Astrocyte (in vitro differentiated cells and primary cell): ENCODE data around the gene COMMD4. TPM values are rescaled to one million over a fixed set of nuclear protein-coding genes. Genes with fewer than 3 reads are reported as not detected.
"Not testable (repeated sequence)": the region's sequence is repeated elsewhere in the genome, so short reads cannot be mapped to it uniquely, and the experiment has no call there.

Experiments
- DNase-seq: peaks from one replicate; pipeline ENCODE4 v3.0.0-alpha.2; 2010; ENCODE audit warnings: low read depth
- FAIRE-seq: peaks from 2 replicates; lab custom pipeline; 2011; peaks lifted over from hg19 to GRCh38; lab: Jason Lieb, UNC
- H2AFZ ChIP-seq: 2 replicates; pipeline ENCODE4 v1.6.0; 2012; ENCODE audit warnings: low read depth, low read length, inconsistent platforms
- H3K27ac ChIP-seq: 2 replicates; pipeline ENCODE4 v1.5.1; 2011; ENCODE audit warnings: low read depth, low read length, inconsistent platforms
- H3K27me3 ChIP-seq: 2 replicates; pipeline ENCODE4 v1.6.0; 2011; ENCODE audit warnings: low read length, inconsistent platforms; ENCODE audit not compliant: insufficient read depth
- H3K36me3 ChIP-seq: 2 replicates; pipeline ENCODE4 v1.5.1; 2011; ENCODE audit warnings: low read length, inconsistent platforms; ENCODE audit not compliant: insufficient read depth
- H3K4me1 ChIP-seq: 2 replicates; pipeline ENCODE4 v1.5.1; 2011; ENCODE audit warnings: low read length, inconsistent platforms; ENCODE audit not compliant: insufficient read depth
- H3K4me2 ChIP-seq: 2 replicates; pipeline ENCODE4 v1.6.0; 2012; ENCODE audit warnings: low read length, inconsistent platforms
- H3K4me3 ChIP-seq: 2 replicates; pipeline ENCODE4 v1.5.1; 2011; ENCODE audit warnings: low read depth, mild to moderate bottlenecking, low read length, inconsistent platforms; ENCODE audit not compliant: insufficient read depth
- H3K79me2 ChIP-seq: 2 replicates; pipeline ENCODE4 v1.6.0; 2012; ENCODE audit warnings: mild to moderate bottlenecking, low read length, inconsistent platforms; ENCODE audit not compliant: insufficient read depth
- H3K9ac ChIP-seq: 2 replicates; pipeline ENCODE4 v1.6.0; 2012; ENCODE audit warnings: mild to moderate bottlenecking, low read length, inconsistent platforms
- H3K9me3 ChIP-seq: 2 replicates; pipeline ENCODE4 v1.5.1; 2012; ENCODE audit warnings: low read depth, mild to moderate bottlenecking, low read length, inconsistent platforms; ENCODE audit not compliant: insufficient read depth
- H4K20me1 ChIP-seq: 2 replicates; pipeline ENCODE4 v1.6.0; 2012; ENCODE audit warnings: low read length, inconsistent platforms; ENCODE audit not compliant: insufficient read depth
- H3K27ac Mint-ChIP-seq: one replicate; pipeline ENCODE4 v1.8.0; 2021; ENCODE audit warnings: mild to moderate bottlenecking, mixed read lengths; ENCODE audit not compliant: unreplicated experiment
- H3K27me3 Mint-ChIP-seq: one replicate; pipeline ENCODE4 v1.8.0; 2021; ENCODE audit warnings: low read depth, mixed read lengths; ENCODE audit not compliant: unreplicated experiment
- H3K36me3 Mint-ChIP-seq: one replicate; pipeline ENCODE4 v1.8.0; 2021; ENCODE audit warnings: low read depth, mixed read lengths; ENCODE audit not compliant: unreplicated experiment
- H3K4me1 Mint-ChIP-seq: one replicate; pipeline ENCODE4 v1.8.0; 2021; ENCODE audit warnings: low read depth, mixed read lengths; ENCODE audit not compliant: unreplicated experiment
- H3K4me3 Mint-ChIP-seq: one replicate; pipeline ENCODE4 v1.8.0; 2021; ENCODE audit warnings: mild to moderate bottlenecking, moderate library complexity, mixed read lengths; ENCODE audit not compliant: unreplicated experiment
- H3K9me3 Mint-ChIP-seq: one replicate; pipeline ENCODE4 v1.8.0; 2021; ENCODE audit warnings: mild to moderate bottlenecking, mixed read lengths; ENCODE audit not compliant: unreplicated experiment
- EZH2 ChIP-seq: IDR thresholded peaks from 2 replicates; pipeline ENCODE4 v1.6.1; 2012; ENCODE audit warnings: mild to moderate bottlenecking, low read length, inconsistent platforms; ENCODE audit not compliant: insufficient read depth
- total RNA-seq: library from RNA; stranded (reverse); gene quantifications from 2 replicates; pipeline ENCODE4 v1.2.1, GENCODE V29; 2021
- TF ChIP-seq, protein P1 (sequence below): IDR thresholded peaks from 2 replicates; pipeline ENCODE4 v1.5.1; 2011; ENCODE audit warnings: low read depth, mild to moderate bottlenecking, inconsistent platforms, low read length, moderate library complexity; ENCODE audit not compliant: insufficient read depth

Gene COMMD4
- total RNA-seq, 1 donor from 2014 or later, result 61.0 TPM

DNA sequence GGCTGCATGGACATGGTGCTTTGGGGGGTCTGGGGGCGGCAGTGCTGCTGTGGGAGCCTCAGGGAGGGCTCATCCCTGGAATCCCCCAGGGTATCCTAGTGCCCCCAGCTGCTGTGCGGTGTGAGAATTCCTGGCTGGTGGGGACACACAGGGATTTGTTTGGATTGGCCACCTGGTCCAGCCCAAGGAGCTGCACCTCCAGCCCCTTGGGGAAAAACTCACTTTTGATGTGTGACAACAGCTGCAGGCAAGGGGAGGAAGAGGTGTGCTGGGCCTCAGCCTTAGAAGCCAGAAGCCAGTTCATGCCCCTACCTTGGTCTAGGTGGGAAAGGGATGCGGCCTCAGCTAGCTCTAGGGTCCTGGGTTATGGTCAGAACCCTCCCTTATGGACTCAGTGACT lies 8.4 kb upstream of the COMMD4 start:
- no peaks in the 10 kb centered on the region for H3K36me3 Mint-ChIP-seq
- FAIRE-seq, result no peak
- Histone ChIP-seq H3K9ac (no peak overlapping the region), H3K9me3 (no peaks in the 10 kb centered on the region), H3K4me3 (no peak overlapping the region), H3K36me3 (no peaks in the 10 kb centered on the region), H3K79me2 (no peaks in the 10 kb centered on the region), H2AFZ (no peak overlapping the region), H3K4me1 (no peaks in the 10 kb centered on the region), H4K20me1 (no peaks in the 10 kb centered on the region), H3K4me2 (no peak overlapping the region), H3K27ac (no peak overlapping the region), H3K27me3 (no peaks in the 10 kb centered on the region)
- TF ChIP-seq EZH2, result no peak
- TF ChIP-seq, protein P1, sequence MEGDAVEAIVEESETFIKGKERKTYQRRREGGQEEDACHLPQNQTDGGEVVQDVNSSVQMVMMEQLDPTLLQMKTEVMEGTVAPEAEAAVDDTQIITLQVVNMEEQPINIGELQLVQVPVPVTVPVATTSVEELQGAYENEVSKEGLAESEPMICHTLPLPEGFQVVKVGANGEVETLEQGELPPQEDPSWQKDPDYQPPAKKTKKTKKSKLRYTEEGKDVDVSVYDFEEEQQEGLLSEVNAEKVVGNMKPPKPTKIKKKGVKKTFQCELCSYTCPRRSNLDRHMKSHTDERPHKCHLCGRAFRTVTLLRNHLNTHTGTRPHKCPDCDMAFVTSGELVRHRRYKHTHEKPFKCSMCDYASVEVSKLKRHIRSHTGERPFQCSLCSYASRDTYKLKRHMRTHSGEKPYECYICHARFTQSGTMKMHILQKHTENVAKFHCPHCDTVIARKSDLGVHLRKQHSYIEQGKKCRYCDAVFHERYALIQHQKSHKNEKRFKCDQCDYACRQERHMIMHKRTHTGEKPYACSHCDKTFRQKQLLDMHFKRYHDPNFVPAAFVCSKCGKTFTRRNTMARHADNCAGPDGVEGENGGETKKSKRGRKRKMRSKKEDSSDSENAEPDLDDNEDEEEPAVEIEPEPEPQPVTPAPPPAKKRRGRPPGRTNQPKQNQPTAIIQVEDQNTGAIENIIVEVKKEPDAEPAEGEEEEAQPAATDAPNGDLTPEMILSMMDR, result no peak
- H3K9me3 Mint-ChIP-seq, result no peaks in the 10 kb centered on the region
- H3K27ac Mint-ChIP-seq, result no peak overlapping the region
- H3K4me1 Mint-ChIP-seq, result no peaks in the 10 kb centered on the region
- DNase-seq, result no peak
- H3K27me3 Mint-ChIP-seq, result peaks cover 24% of the 10 kb centered on the region
- H3K4me3 Mint-ChIP-seq, result no peak overlapping the region

DNA sequence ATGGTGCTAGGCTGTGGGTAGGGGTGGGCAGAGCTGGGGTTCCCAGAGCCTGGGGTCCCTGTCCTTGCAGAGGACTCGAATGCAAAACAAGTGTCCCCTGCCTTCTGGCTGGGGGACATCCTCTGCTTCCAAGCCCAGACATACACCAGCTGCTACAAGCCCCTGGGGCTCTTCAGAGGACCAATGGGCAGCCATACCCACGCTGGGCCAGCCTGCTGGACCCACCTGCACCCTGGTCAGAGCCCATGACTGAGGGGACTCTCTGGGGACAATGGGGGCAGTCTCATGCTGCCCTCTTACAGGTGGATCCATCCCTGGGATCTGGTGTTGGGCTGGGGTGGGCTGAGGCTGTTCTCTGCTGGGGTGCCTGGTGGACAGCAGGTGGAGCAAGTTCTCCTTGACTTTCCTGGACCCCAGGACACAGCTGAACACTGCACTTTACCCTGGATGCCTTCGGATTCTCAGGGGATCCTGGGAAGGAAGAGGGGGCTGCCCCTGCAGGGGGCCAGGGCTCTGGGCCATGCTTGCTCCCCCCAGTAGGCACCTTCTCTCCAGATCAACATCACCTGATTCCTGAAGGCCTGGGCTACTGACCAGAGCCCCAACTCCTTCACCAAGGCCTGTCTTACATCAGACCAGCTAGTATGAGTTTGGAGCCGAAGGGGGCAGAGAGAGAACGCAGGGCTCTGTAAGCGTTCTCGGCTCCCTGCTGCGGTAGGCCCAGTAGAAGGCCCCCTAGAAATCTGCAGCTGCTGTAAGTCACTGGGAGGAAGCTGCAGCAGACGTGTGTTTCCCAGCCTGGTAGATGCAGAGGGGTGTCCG lies 7.2 kb upstream of the COMMD4 start:
- Histone ChIP-seq H3K79me2 (no peaks in the 10 kb centered on the region), H3K4me3 (no peak overlapping the region), H3K9ac (no peak overlapping the region), H3K27me3 (no peaks in the 10 kb centered on the region), H3K36me3 (no peaks in the 10 kb centered on the region), H3K4me2 (no peak overlapping the region), H3K9me3 (no peaks in the 10 kb centered on the region), H3K4me1 (no peaks in the 10 kb centered on the region), H3K27ac (no peak overlapping the region), H2AFZ (no peak overlapping the region), H4K20me1 (no peaks in the 10 kb centered on the region)
- no peak for TF ChIP-seq EZH2
- TF ChIP-seq, protein P1, result no peak
- H3K27me3 Mint-ChIP-seq, result peaks cover 18% of the 10 kb centered on the region
- H3K4me1 Mint-ChIP-seq, result no peaks in the 10 kb centered on the region
- FAIRE-seq (no peak), DNase-seq (no peak)
- no peaks in the 10 kb centered on the region for H3K9me3 Mint-ChIP-seq
- H3K27ac Mint-ChIP-seq, result no peak overlapping the region
- H3K36me3 Mint-ChIP-seq, result no peaks in the 10 kb centered on the region
- no peak overlapping the region for H3K4me3 Mint-ChIP-seq

DNA sequence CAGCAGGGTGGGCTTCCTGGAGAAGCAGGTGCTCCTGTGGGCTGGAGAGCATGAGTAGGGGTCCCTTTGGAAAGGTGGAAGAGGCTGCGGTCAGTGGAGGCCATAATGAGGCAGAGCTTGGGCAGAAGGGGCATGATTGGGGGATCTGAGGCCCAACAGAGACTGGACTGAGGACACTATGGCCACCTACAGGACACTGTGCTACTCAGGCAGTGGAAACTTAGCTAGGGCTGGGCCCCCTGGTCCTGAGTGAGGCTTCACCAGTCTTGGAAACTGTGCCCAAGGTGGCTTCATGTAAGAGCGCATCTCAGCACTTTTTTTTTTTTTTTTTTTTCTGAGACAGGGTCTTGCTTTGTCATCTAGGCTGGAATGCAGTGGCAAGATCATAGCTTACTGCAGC lies 6.3 kb upstream of the COMMD4 start:
- Histone ChIP-seq H3K9me3 (no peaks in the 10 kb centered on the region), H3K9ac (no peak overlapping the region), H2AFZ (no peak overlapping the region), H4K20me1 (no peaks in the 10 kb centered on the region), H3K79me2 (no peaks in the 10 kb centered on the region), H3K4me3 (no peak overlapping the region), H3K36me3 (no peaks in the 10 kb centered on the region), H3K4me1 (no peaks in the 10 kb centered on the region), H3K27me3 (no peaks in the 10 kb centered on the region), H3K27ac (no peak overlapping the region), H3K4me2 (no peak overlapping the region)
- DNase-seq (no peak), FAIRE-seq (no peak)
- Mint-ChIP-seq H3K27me3 (peaks cover 15% of the 10 kb centered on the region), H3K4me3 (no peak overlapping the region), H3K9me3 (no peaks in the 10 kb centered on the region), H3K27ac (no peak overlapping the region), H3K36me3 (no peaks in the 10 kb centered on the region), H3K4me1 (no peaks in the 10 kb centered on the region)
- no peak for TF ChIP-seq EZH2
- TF ChIP-seq, protein P1, result no peak

- not testable (repeated sequence) for H3K4me3 Mint-ChIP-seq, H3K4me3 ChIP-seq, H3K27ac ChIP-seq, H3K27me3 ChIP-seq, H3K9me3 Mint-ChIP-seq, H3K9me3 ChIP-seq, H3K36me3 Mint-ChIP-seq, H3K9ac ChIP-seq, H3K27ac Mint-ChIP-seq, H3K4me1 ChIP-seq, H3K4me1 Mint-ChIP-seq, H4K20me1 ChIP-seq, H2AFZ ChIP-seq, DNase-seq, FAIRE-seq, H3K4me2 ChIP-seq, H3K36me3 ChIP-seq
- peaks cover 11% of the 10 kb centered on the region for H3K79me2 ChIP-seq
- peaks cover 15% of the 10 kb centered on the region for H3K27me3 Mint-ChIP-seq
These were observed 3.8 kb upstream of the COMMD4 start for GRCh38 chr15:75332093-75332492.
